Measurements from ENCODE around the gene SLCO2A1. TPM values are rescaled to one million over a fixed set of nuclear protein-coding genes. Genes with fewer than 3 reads are reported as not detected.

The SLCO2A1 gene
- polyA plus RNA-seq, 4 donors = 1.6 to 36.7 (median 4.9) TPM

- Histone ChIP-seq H3K27me3 (ENCODE audit: control insufficient read depth in 3 of 3, insufficient read depth in 3 of 3, low read length in 3 of 3) (no peaks in the 10 kb centered on the region), H3K4me1 (ENCODE audit: control insufficient read depth in 3 of 3, insufficient read depth in 2 of 3, low read depth in 1 of 3, low read length in 2 of 3) (peaks cover 7 to 13% (median 12%) of the 10 kb centered on the region in 3 donors), H3K9me3 (ENCODE audit: control insufficient read depth in 2 of 2, insufficient read depth in 1 of 2, low read depth in 1 of 2, low read length in 1 of 2) (no peaks in the 10 kb centered on the region), H3K36me3 (ENCODE audit: control insufficient read depth in 3 of 3, insufficient read depth in 2 of 3, low read depth in 1 of 3, low read length in 3 of 3) (peaks cover 0 to 7% (median 0%) of the 10 kb centered on the region in 3 donors), H3K27ac (ENCODE audit: low read depth in 1 of 3, low read length in 2 of 3) (no peak overlapping the region), H3K4me3 (ENCODE audit: low read depth in 1 of 3, low read length in 3 of 3) (no peak overlapping the region)
- DNase-seq (no peak), FAIRE-seq (no peak)
- WGBS, 3 donors = 83 to 90% (median 86%) methylated on average over 10 of the region's 10 CpGs
Measured at GRCh38 chr3:133940536-133940935, 89.2 kb downstream of the SLCO2A1 start.

DNA sequence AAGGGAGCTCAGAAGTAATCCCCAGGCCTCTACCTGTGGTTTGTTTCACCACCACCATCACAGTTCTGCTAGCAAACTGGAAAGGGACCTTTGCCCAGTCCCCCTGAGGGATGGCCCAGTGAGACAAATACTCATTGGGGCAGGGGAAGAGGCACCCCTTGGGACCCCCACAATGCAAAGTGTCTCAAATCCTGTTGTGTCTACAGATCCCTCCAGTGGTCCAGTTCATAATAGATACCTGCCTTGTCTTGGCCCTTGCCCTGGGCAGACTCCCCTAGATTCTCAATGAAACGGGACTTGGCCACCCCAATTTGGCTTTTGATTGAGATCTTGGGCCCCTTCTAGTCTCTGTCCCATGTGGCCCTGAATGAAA, 90.3 kb downstream of the SLCO2A1 start:
- Histone ChIP-seq H3K4me3 (ENCODE audit: low read depth in 1 of 3, low read length in 3 of 3) (no peak overlapping the region), H3K4me1 (ENCODE audit: control insufficient read depth in 3 of 3, insufficient read depth in 2 of 3, low read depth in 1 of 3, low read length in 2 of 3) (peaks cover 11 to 19% (median 13%) of the 10 kb centered on the region in 3 donors), H3K36me3 (ENCODE audit: control insufficient read depth in 3 of 3, insufficient read depth in 2 of 3, low read depth in 1 of 3, low read length in 3 of 3) (peaks cover 0 to 7% (median 0%) of the 10 kb centered on the region in 3 donors), H3K27me3 (ENCODE audit: control insufficient read depth in 3 of 3, insufficient read depth in 3 of 3, low read length in 3 of 3) (no peaks in the 10 kb centered on the region), H3K27ac (ENCODE audit: low read depth in 1 of 3, low read length in 2 of 3) (no peak overlapping the region), H3K9me3 (ENCODE audit: control insufficient read depth in 2 of 2, insufficient read depth in 1 of 2, low read depth in 1 of 2, low read length in 1 of 2) (no peaks in the 10 kb centered on the region)
- WGBS, 3 donors = 77 to 94% (median 80%) methylated on average over 1 of the region's 1 CpG
- DNase-seq (no peak), FAIRE-seq (no peak)

- Histone ChIP-seq H3K4me3 (ENCODE audit: low read depth in 1 of 3, low read length in 3 of 3) (no peak overlapping the region), H3K9me3 (ENCODE audit: control insufficient read depth in 2 of 2, insufficient read depth in 1 of 2, low read depth in 1 of 2, low read length in 1 of 2) (no peaks in the 10 kb centered on the region), H3K27ac (ENCODE audit: low read depth in 1 of 3, low read length in 2 of 3) (no peak overlapping the region), H3K4me1 (ENCODE audit: control insufficient read depth in 3 of 3, insufficient read depth in 2 of 3, low read depth in 1 of 3, low read length in 2 of 3) (peaks cover 6 to 19% (median 13%) of the 10 kb centered on the region in 3 donors), H3K36me3 (ENCODE audit: control insufficient read depth in 3 of 3, insufficient read depth in 2 of 3, low read depth in 1 of 3, low read length in 3 of 3) (peaks cover 0 to 7% (median 0%) of the 10 kb centered on the region in 3 donors), H3K27me3 (ENCODE audit: control insufficient read depth in 3 of 3, insufficient read depth in 3 of 3, low read length in 3 of 3) (no peaks in the 10 kb centered on the region)
- WGBS, 3 donors = 57 to 75% (median 72%) methylated on average over 2 of the region's 2 CpGs
- FAIRE-seq (no peak), DNase-seq (no peak)
Measured at GRCh38 chr3:133938770-133939462, 90.8 kb downstream of the SLCO2A1 start.

DNA sequence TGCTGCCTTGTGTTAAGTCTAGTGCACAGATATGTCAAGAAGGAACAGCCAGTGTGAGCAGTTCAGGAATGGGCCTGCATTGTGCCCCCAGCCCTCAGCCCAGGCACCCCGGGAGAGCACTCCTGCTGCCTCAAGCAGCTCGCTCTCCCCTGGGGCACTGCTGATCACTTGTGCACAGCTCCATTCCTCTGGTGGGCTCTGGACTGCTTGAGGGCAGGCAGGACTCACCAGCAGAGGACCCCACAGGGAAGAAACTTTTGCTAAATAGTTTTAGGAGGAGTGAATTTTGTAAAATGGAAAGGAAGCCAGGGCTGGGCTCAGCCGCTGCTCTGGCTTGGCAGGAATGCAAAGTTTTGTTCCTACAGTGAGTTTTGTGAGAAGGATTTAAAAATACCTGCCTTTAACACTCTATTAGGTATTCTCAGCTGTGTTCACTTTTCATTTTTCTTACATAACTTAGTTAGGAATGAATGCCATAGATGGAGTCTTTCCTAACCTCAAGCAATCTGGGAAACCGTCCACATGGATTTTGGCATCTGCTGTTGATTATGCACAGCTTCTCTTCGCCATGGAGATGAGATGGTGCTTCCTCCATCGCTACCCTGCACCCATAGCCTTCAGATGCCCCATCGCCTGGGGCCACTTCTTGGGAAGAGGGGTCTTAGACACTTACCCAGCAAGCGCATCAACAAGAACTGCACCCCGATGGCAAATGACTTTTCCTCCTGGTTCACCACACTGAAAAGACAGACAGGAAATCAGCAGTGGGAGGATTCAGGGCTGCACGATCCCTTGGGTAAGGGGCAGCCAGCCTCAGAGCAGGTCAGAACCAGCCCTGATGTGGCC, 91.7 kb downstream of the SLCO2A1 start:
- WGBS, 3 donors = 79 to 87% (median 86%) methylated on average over 10 of the region's 10 CpGs
- Histone ChIP-seq H3K27ac (ENCODE audit: low read depth in 1 of 3, low read length in 2 of 3) (no peak overlapping the region), H3K27me3 (ENCODE audit: control insufficient read depth in 3 of 3, insufficient read depth in 3 of 3, low read length in 3 of 3) (no peaks in the 10 kb centered on the region), H3K4me1 (ENCODE audit: control insufficient read depth in 3 of 3, insufficient read depth in 2 of 3, low read depth in 1 of 3, low read length in 2 of 3) (peaks cover 5 to 17% (median 11%) of the 10 kb centered on the region in 3 donors), H3K4me3 (ENCODE audit: low read depth in 1 of 3, low read length in 3 of 3) (no peak overlapping the region), H3K9me3 (ENCODE audit: control insufficient read depth in 2 of 2, insufficient read depth in 1 of 2, low read depth in 1 of 2, low read length in 1 of 2) (no peaks in the 10 kb centered on the region), H3K36me3 (ENCODE audit: control insufficient read depth in 3 of 3, insufficient read depth in 2 of 3, low read depth in 1 of 3, low read length in 3 of 3) (peaks cover 0 to 6% (median 0%) of the 10 kb centered on the region in 3 donors)
- DNase-seq = no peak
- FAIRE-seq = no peak

DNA sequence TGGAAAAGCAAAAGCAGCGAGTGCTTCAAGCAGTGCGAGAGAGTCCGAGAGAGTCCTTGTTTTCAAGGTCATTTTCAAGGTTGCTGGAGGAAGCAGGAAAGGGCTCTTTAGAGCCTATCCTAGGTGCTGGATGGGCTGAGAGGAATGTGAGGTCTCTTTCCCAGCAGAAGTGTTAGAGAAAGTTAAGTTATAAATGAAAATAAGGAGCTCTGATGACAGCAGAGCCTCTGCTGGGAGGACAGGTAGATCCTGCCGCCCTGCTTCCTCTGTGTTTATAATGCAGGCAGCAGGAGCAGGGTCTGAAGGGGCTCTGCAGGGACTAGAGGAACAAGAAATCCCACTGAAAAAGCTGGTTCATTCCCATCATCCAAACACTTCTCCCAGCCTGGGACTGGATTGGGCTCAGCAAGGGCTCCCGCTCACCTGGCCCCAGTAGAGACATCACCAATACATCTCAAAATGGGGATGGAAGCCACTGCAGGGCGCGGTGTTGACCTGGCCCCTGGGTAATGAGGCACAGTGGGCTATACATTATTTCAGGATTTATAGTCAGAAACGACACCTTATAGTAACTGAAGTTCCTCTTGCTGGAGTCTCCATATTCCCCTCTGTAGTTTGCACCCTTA, 92.6 kb downstream of the SLCO2A1 start:
- H3K27me3 ChIP-seq (ENCODE audit: control insufficient read depth in 3 of 3, insufficient read depth in 3 of 3, low read length in 3 of 3) = no peaks in the 10 kb centered on the region
- H3K36me3 ChIP-seq (ENCODE audit: control insufficient read depth in 3 of 3, insufficient read depth in 2 of 3, low read depth in 1 of 3, low read length in 3 of 3) = peaks cover 0 to 2% (median 0%) of the 10 kb centered on the region in 3 donors
- H3K27ac ChIP-seq (ENCODE audit: low read depth in 1 of 3, low read length in 2 of 3) = no peak overlapping the region
- H3K4me1 ChIP-seq (ENCODE audit: control insufficient read depth in 3 of 3, insufficient read depth in 2 of 3, low read depth in 1 of 3, low read length in 2 of 3) = peaks cover 5 to 17% (median 10%) of the 10 kb centered on the region in 3 donors
- no peak for FAIRE-seq
- 86 to 90% (median 88%) methylated on average over 8 of the region's 8 CpGs for WGBS, 3 donors
- H3K9me3 ChIP-seq (ENCODE audit: control insufficient read depth in 2 of 2, insufficient read depth in 1 of 2, low read depth in 1 of 2, low read length in 1 of 2) = no peaks in the 10 kb centered on the region
- no peak overlapping the region for H3K4me3 ChIP-seq (ENCODE audit: low read depth in 1 of 3, low read length in 3 of 3)
- no peak for DNase-seq

- WGBS, 3 donors = 87 to 94% (median 89%) methylated on average over 13 of the region's 13 CpGs
- no peak overlapping the region for H3K27ac ChIP-seq (ENCODE audit: low read depth in 1 of 3, low read length in 2 of 3)
- no peaks in the 10 kb centered on the region for H3K9me3 ChIP-seq (ENCODE audit: control insufficient read depth in 2 of 2, insufficient read depth in 1 of 2, low read depth in 1 of 2, low read length in 1 of 2)
- H3K36me3 ChIP-seq (ENCODE audit: control insufficient read depth in 3 of 3, insufficient read depth in 2 of 3, low read depth in 1 of 3, low read length in 3 of 3) = peaks cover 0 to 2% (median 0%) of the 10 kb centered on the region in 3 donors
- no peak overlapping the region for H3K4me3 ChIP-seq (ENCODE audit: low read depth in 1 of 3, low read length in 3 of 3)
- H3K4me1 ChIP-seq (ENCODE audit: control insufficient read depth in 3 of 3, insufficient read depth in 2 of 3, low read depth in 1 of 3, low read length in 2 of 3) = peaks cover 5 to 17% (median 10%) of the 10 kb centered on the region in 3 donors
- H3K27me3 ChIP-seq (ENCODE audit: control insufficient read depth in 3 of 3, insufficient read depth in 3 of 3, low read length in 3 of 3) = no peaks in the 10 kb centered on the region
- FAIRE-seq (no peak), DNase-seq (no peak)
Measured at GRCh38 chr3:133935843-133936769, 93.6 kb downstream of the SLCO2A1 start.

GRCh38 chr3:133934996-133935842, 94.5 kb downstream of the SLCO2A1 start:
- H3K27me3 ChIP-seq (ENCODE audit: control insufficient read depth in 3 of 3, insufficient read depth in 3 of 3, low read length in 3 of 3) = no peaks in the 10 kb centered on the region
- H3K4me3 ChIP-seq (ENCODE audit: low read depth in 1 of 3, low read length in 3 of 3) = no peak overlapping the region
- H3K4me1 ChIP-seq (ENCODE audit: control insufficient read depth in 3 of 3, insufficient read depth in 2 of 3, low read depth in 1 of 3, low read length in 2 of 3) = peaks cover 5 to 17% (median 10%) of the 10 kb centered on the region in 3 donors
- FAIRE-seq (no peak), DNase-seq (no peak)
- H3K9me3 ChIP-seq (ENCODE audit: control insufficient read depth in 2 of 2, insufficient read depth in 1 of 2, low read depth in 1 of 2, low read length in 1 of 2) = no peaks in the 10 kb centered on the region
- 89 to 96% (median 94%) methylated on average over 11 of the region's 11 CpGs for WGBS, 3 donors
- peaks cover 0 to 2% (median 0%) of the 10 kb centered on the region in 3 donors for H3K36me3 ChIP-seq (ENCODE audit: control insufficient read depth in 3 of 3, insufficient read depth in 2 of 3, low read depth in 1 of 3, low read length in 3 of 3)
- peak overlapping the region in 2 of 3 donors; percentile 84 to 89 for H3K27ac ChIP-seq (ENCODE audit: low read depth in 1 of 3, low read length in 2 of 3)
